Keratinocyte (primary cell): ENCODE results near the gene SRGN. TPM values are rescaled to one million over a fixed set of nuclear protein-coding genes. Genes with fewer than 3 reads are reported as not detected.

Experiments
- DNase-seq: peaks from one replicate; pipeline ENCODE4 v3.0.0-alpha.2; 2011; ENCODE audit warnings: low read depth, missing footprints, low spot score
- FAIRE-seq: peaks from 2 replicates; lab custom pipeline; 2011; peaks lifted over from hg19 to GRCh38; lab: Jason Lieb, UNC
- H2AFZ ChIP-seq: 2 replicates; pipeline ENCODE4 v1.6.0; 2012; ENCODE audit warnings: low read length, control low read depth, inconsistent platforms; ENCODE audit not compliant: control insufficient read depth
- H3K27ac ChIP-seq: 2 replicates; pipeline ENCODE4 v1.5.1; 2011; ENCODE audit warnings: low read length; ENCODE audit not compliant: control insufficient read depth, insufficient read depth
- H3K27me3 ChIP-seq: 3 replicates; pipeline ENCODE4 v1.6.0; 2011; ENCODE audit warnings: low read length; ENCODE audit not compliant: control insufficient read depth, insufficient read depth; ENCODE audit errors: extremely low read depth
- H3K36me3 ChIP-seq, 2 experiments: 2 replicates in 1 of 2; 3 replicates in 1 of 2; pipeline ENCODE4 v1.5.1; 2011; ENCODE audit warnings: low read length in 2 of 2, mild to moderate bottlenecking in 1 of 2; ENCODE audit not compliant: control insufficient read depth in 2 of 2, insufficient read depth in 2 of 2; ENCODE audit errors: extremely low read depth in 1 of 2
- H3K4me1 ChIP-seq: 3 replicates; pipeline ENCODE4 v1.5.1; 2011; ENCODE audit warnings: low read length; ENCODE audit not compliant: control insufficient read depth, insufficient read depth; ENCODE audit errors: extremely low read depth
- H3K4me2 ChIP-seq: 3 replicates; pipeline ENCODE4 v1.6.0; 2011; ENCODE audit warnings: low read depth, low read length; ENCODE audit not compliant: control insufficient read depth, insufficient read depth; ENCODE audit errors: extremely low read depth
- H3K4me3 ChIP-seq, 3 experiments: fragments of 200-600 bp in 1 of 3; sonication (generic) in 1 of 3; 2 replicates in 2 of 3; 3 replicates in 1 of 3; pipeline ENCODE4 v1.5.1; 2011 to 2016; ENCODE audit warnings: low read length in 3 of 3, mild to moderate bottlenecking in 3 of 3, control low read depth in 2 of 3, inconsistent platforms in 1 of 3, low read depth in 1 of 3, mixed read lengths in 1 of 3, mixed run types in 1 of 3, moderate library complexity in 1 of 3; ENCODE audit not compliant: control insufficient read depth in 2 of 3, insufficient read depth in 2 of 3; ENCODE audit errors: extremely low read depth in 1 of 3
- H3K79me2 ChIP-seq: 2 replicates; pipeline ENCODE4 v1.6.0; 2012; ENCODE audit warnings: low read length; ENCODE audit not compliant: control insufficient read depth, insufficient read depth
- H3K9ac ChIP-seq: 3 replicates; pipeline ENCODE4 v1.6.0; 2011; ENCODE audit warnings: low read length; ENCODE audit not compliant: control insufficient read depth, insufficient read depth; ENCODE audit errors: extremely low read depth
- H3K9me1 ChIP-seq: 3 replicates; pipeline ENCODE4 v1.6.0; 2011; ENCODE audit warnings: low read length; ENCODE audit not compliant: control insufficient read depth, insufficient read depth; ENCODE audit errors: extremely low read depth
- H3K9me3 ChIP-seq: 2 replicates; pipeline ENCODE4 v1.5.1; 2012; ENCODE audit warnings: low read depth, low read length; ENCODE audit not compliant: control insufficient read depth
- H4K20me1 ChIP-seq: 3 replicates; pipeline ENCODE4 v1.6.0; 2011; ENCODE audit warnings: low read length; ENCODE audit not compliant: control insufficient read depth, insufficient read depth; ENCODE audit errors: extremely low read depth
- CTCF ChIP-seq, 3 experiments: IDR thresholded peaks in 1 of 3; conservative IDR thresholded peaks in 1 of 3; optimal IDR thresholded peaks in 1 of 3; 2 replicates in 2 of 3; 3 replicates in 1 of 3; pipeline versions ENCODE3 to v1.5.1; 2011; ENCODE audit warnings: low read length in 3 of 3, mild to moderate bottlenecking in 3 of 3, moderate library complexity in 2 of 3, control low read depth in 1 of 3, inconsistent platforms in 1 of 3; ENCODE audit not compliant: insufficient read depth in 2 of 3; ENCODE audit errors: extremely low read depth in 1 of 3
- EZH2 ChIP-seq: IDR thresholded peaks from one replicate; pipeline ENCODE4 v1.6.1; 2012; ENCODE audit warnings: inconsistent platforms, mild to moderate bottlenecking, low read length, moderate library complexity
- dilution Hi-C: fragments of 300-500 bp; cut with MboI; formaldehyde crosslinking; loops from one replicate; pipeline ENCODE4 v1.7.0; 2020; ENCODE audit warnings: low sequenced_read_pairs; ENCODE audit not compliant: extremely low pct_ligation_motif_present
- polyA plus RNA-seq, 5 experiments: library from polyadenylated mRNA; depleted of rRNA in 3 of 5; stranded (reverse) in 3 of 5; stranded (forward) in 1 of 5; unstranded in 1 of 5; fragments of >200 nt; gene quantifications; 1 replicate in 1 of 5; 2 replicates in 3 of 5; 3 replicates in 1 of 5; pipeline versions ENCODE4 v1.2.1 to v1.2.3, GENCODE V29; 2011 to 2012; ENCODE audit warnings: missing spikeins in 2 of 5, low read depth in 1 of 5, low replicate concordance in 1 of 5

Gene SRGN
- polyA plus RNA-seq, 1 donor (not counting 4 experiments of a cell fraction or from before 2014, with no cell fraction given), result 2.1 TPM

GRCh38 chr10:69056129-69056528, 31.8 kb upstream of the SRGN start:
- no peaks in the 10 kb centered on the region for H3K9me1 ChIP-seq
- H3K9me3 ChIP-seq, result no peaks in the 10 kb centered on the region
- dilution Hi-C loops, result no loop called here
- FAIRE-seq (no peak), DNase-seq (no peak)
- no peaks in the 10 kb centered on the region for H3K36me3 ChIP-seq
- no peaks in the 10 kb centered on the region for H3K27me3 ChIP-seq
- H3K4me2 ChIP-seq, result no peak overlapping the region
- H3K9ac ChIP-seq, result no peak overlapping the region
- H3K27ac ChIP-seq, result no peak overlapping the region
- H3K4me3 ChIP-seq, result no peak overlapping the region
- no peak overlapping the region for H2AFZ ChIP-seq
- peaks cover 7% of the 10 kb centered on the region for H3K4me1 ChIP-seq
- TF ChIP-seq EZH2 (no peak), CTCF (optimal IDR thresholded peaks at IDR 0.05 in 1 of 3, IDR thresholded peaks at IDR 0.05 in 1 of 3, conservative IDR thresholded peaks at IDR 0.05 in 1 of 3; ENCODE audit: extremely low read depth in 1 of 3, insufficient read depth in 2 of 3, low read length in 3 of 3) (no peak)
- H3K79me2 ChIP-seq, result no peaks in the 10 kb centered on the region
- H4K20me1 ChIP-seq, result no peaks in the 10 kb centered on the region

- no peak for DNase-seq
- H3K36me3 ChIP-seq, result no peaks in the 10 kb centered on the region
- H3K9me3 ChIP-seq, result no peaks in the 10 kb centered on the region
- H3K4me3 ChIP-seq, result no peak overlapping the region
- no peak for FAIRE-seq
- no peaks in the 10 kb centered on the region for H3K79me2 ChIP-seq
- no peaks in the 10 kb centered on the region for H4K20me1 ChIP-seq
- no peaks in the 10 kb centered on the region for H3K9me1 ChIP-seq
- H3K27me3 ChIP-seq, result peaks cover 1% of the 10 kb centered on the region
- TF ChIP-seq CTCF (optimal IDR thresholded peaks at IDR 0.05 in 1 of 3, IDR thresholded peaks at IDR 0.05 in 1 of 3, conservative IDR thresholded peaks at IDR 0.05 in 1 of 3; ENCODE audit: extremely low read depth in 1 of 3, insufficient read depth in 2 of 3, low read length in 3 of 3), result no peak
- TF ChIP-seq EZH2, result no peak
- no peak overlapping the region for H3K9ac ChIP-seq
- dilution Hi-C loops, result no loop called here
- H2AFZ ChIP-seq, result no peak overlapping the region
- no peak overlapping the region for H3K4me2 ChIP-seq
- H3K4me1 ChIP-seq, result peaks cover 10% of the 10 kb centered on the region
- no peak overlapping the region for H3K27ac ChIP-seq
Measured at GRCh38 chr10:69056536-69057260, 31.2 kb upstream of the SRGN start.
